Measurements from ENCODE around the gene WWTR1. TPM values are rescaled to one million over a fixed set of nuclear protein-coding genes. Genes with fewer than 3 reads are reported as not detected.

The WWTR1 gene
- polyA plus RNA-seq, 1 donor (not counting 4 experiments of a cell fraction or from before 2014, with no cell fraction given) = 77.3 TPM

GRCh38 chr3:149548669-149549065 lies 109.2 kb downstream of the WWTR1 start:
- no peak for FAIRE-seq
- TF ChIP-seq EZH2 (IDR thresholded peaks at IDR 0.05; ENCODE audit: low read length) (no peak), CTCF (optimal IDR thresholded peaks at IDR 0.05 in 1 of 3, IDR thresholded peaks at IDR 0.05 in 1 of 3, conservative IDR thresholded peaks at IDR 0.05 in 1 of 3; ENCODE audit: extremely low read depth in 1 of 3, insufficient read depth in 2 of 3, low read length in 3 of 3) (no peak)
- Histone ChIP-seq H3K9me3 (ENCODE audit: control insufficient read depth, low read depth, low read length) (no peaks in the 10 kb centered on the region), H3K27me3 (ENCODE audit: control insufficient read depth, extremely low read depth, insufficient read depth, low read length) (no peaks in the 10 kb centered on the region), H3K79me2 (ENCODE audit: control insufficient read depth, insufficient read depth, low read length) (peaks cover 38% of the 10 kb centered on the region), H3K4me3 (ENCODE audit: control insufficient read depth in 2 of 3, extremely low read depth in 1 of 3, insufficient read depth in 2 of 3, low read depth in 1 of 3, low read length in 3 of 3) (no peak overlapping the region), H3K9me1 (ENCODE audit: control insufficient read depth, extremely low read depth, insufficient read depth, low read length) (no peaks in the 10 kb centered on the region), H3K36me3 (ENCODE audit: control insufficient read depth in 2 of 2, extremely low read depth in 1 of 2, insufficient read depth in 2 of 2, low read length in 2 of 2) (peaks cover 2% of the 10 kb centered on the region in 2 experiments), H3K4me2 (ENCODE audit: control insufficient read depth, extremely low read depth, insufficient read depth, low read depth, low read length) (no peak overlapping the region), H4K20me1 (ENCODE audit: control insufficient read depth, extremely low read depth, insufficient read depth, low read length) (no peaks in the 10 kb centered on the region), H3K27ac (ENCODE audit: control insufficient read depth, insufficient read depth, low read length) (no peak overlapping the region), H3K9ac (ENCODE audit: control insufficient read depth, extremely low read depth, insufficient read depth, low read length) (no peak overlapping the region), H3K4me1 (ENCODE audit: control insufficient read depth, extremely low read depth, insufficient read depth, low read length) (peaks cover 2% of the 10 kb centered on the region), H2AFZ (ENCODE audit: control insufficient read depth, low read length) (no peak overlapping the region)
- DNase-seq (ENCODE audit: low read depth, low spot score) = no peak
- dilution Hi-C loops (cut with MboI; ENCODE audit: extremely low pct_ligation_motif_present, low sequenced_read_pairs) = no loop called here

- Histone ChIP-seq H3K4me1 (ENCODE audit: control insufficient read depth, extremely low read depth, insufficient read depth, low read length) (no peaks in the 10 kb centered on the region), H3K27ac (ENCODE audit: control insufficient read depth, insufficient read depth, low read length) (no peak overlapping the region), H3K9me3 (ENCODE audit: control insufficient read depth, low read depth, low read length) (no peaks in the 10 kb centered on the region), H3K4me3 (ENCODE audit: control insufficient read depth in 2 of 3, extremely low read depth in 1 of 3, insufficient read depth in 2 of 3, low read depth in 1 of 3, low read length in 3 of 3) (no peak overlapping the region), H3K36me3 (ENCODE audit: control insufficient read depth in 2 of 2, extremely low read depth in 1 of 2, insufficient read depth in 2 of 2, low read length in 2 of 2) (peaks cover 2% of the 10 kb centered on the region in 2 experiments), H2AFZ (ENCODE audit: control insufficient read depth, low read length) (no peak overlapping the region), H3K9ac (ENCODE audit: control insufficient read depth, extremely low read depth, insufficient read depth, low read length) (no peak overlapping the region), H3K4me2 (ENCODE audit: control insufficient read depth, extremely low read depth, insufficient read depth, low read depth, low read length) (no peak overlapping the region), H3K79me2 (ENCODE audit: control insufficient read depth, insufficient read depth, low read length) (peaks cover 32% of the 10 kb centered on the region), H3K9me1 (ENCODE audit: control insufficient read depth, extremely low read depth, insufficient read depth, low read length) (no peaks in the 10 kb centered on the region), H3K27me3 (ENCODE audit: control insufficient read depth, extremely low read depth, insufficient read depth, low read length) (no peaks in the 10 kb centered on the region), H4K20me1 (ENCODE audit: control insufficient read depth, extremely low read depth, insufficient read depth, low read length) (no peaks in the 10 kb centered on the region)
- FAIRE-seq (no peak), DNase-seq (ENCODE audit: low read depth, low spot score) (no peak)
- no peak for TF ChIP-seq CTCF (optimal IDR thresholded peaks at IDR 0.05 in 1 of 3, IDR thresholded peaks at IDR 0.05 in 1 of 3, conservative IDR thresholded peaks at IDR 0.05 in 1 of 3; ENCODE audit: extremely low read depth in 1 of 3, insufficient read depth in 2 of 3, low read length in 3 of 3)
- no peak for TF ChIP-seq EZH2 (IDR thresholded peaks at IDR 0.05; ENCODE audit: low read length)
- dilution Hi-C loops (cut with MboI; ENCODE audit: extremely low pct_ligation_motif_present, low sequenced_read_pairs) = no loop called here
Measured at GRCh38 chr3:149547954-149548668, 109.7 kb downstream of the WWTR1 start.
